Vagina (tissue), 2 donors: ENCODE data around the gene DGKI.

Experiments
- POLR2A ChIP-seq, 2 donors: fragments of 450-650 bp; IDR thresholded peaks; one replicate each; pipeline ENCODE4 v1.6.1; 2017; ENCODE audit warnings: antibody characterized with exemption in 2 of 2, mild to moderate bottlenecking in 2 of 2, moderate library complexity in 2 of 2
- POLR2AphosphoS5 ChIP-seq, 2 donors: sonication (generic); formaldehyde crosslinking; IDR thresholded peaks; one replicate each; pipeline ENCODE4 v1.9.0; 2017; ENCODE audit warnings: antibody characterized with exemption in 2 of 2, mild to moderate bottlenecking in 2 of 2, low read depth in 1 of 2; ENCODE audit not compliant: insufficient read depth in 1 of 2
- TF ChIP-seq, protein P1 (sequence below), 3 experiments: fragments of 450-650 bp in 2 of 3; fragments of 200-600 bp in 1 of 3; sonication (generic) in 1 of 3; IDR thresholded peaks; one replicate each; pipeline ENCODE4 v1.5.1; 2017 to 2019; ENCODE audit warnings: antibody characterized with exemption in 3 of 3, mild to moderate bottlenecking in 2 of 3, moderate library complexity in 2 of 3

DNA sequence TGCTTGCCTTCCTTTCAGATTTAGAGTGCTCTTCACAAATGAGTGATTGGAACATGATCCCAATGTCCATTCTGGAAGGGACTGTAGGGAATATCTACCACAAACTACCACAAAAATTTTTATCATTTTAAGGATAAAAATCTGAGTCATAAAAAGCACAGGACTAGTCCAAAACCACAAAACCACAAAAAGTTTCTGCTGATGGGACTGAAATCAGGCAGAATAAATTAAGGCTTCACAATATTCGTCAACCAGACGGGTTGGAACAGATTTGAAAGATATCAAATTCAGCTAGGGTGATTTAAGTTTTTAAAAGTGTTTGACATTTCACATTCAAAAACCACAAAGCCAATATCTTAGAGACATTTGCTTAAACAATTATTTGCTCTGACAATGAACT is 403.2 kb downstream of the DGKI start:
- TF ChIP-seq, protein P1, sequence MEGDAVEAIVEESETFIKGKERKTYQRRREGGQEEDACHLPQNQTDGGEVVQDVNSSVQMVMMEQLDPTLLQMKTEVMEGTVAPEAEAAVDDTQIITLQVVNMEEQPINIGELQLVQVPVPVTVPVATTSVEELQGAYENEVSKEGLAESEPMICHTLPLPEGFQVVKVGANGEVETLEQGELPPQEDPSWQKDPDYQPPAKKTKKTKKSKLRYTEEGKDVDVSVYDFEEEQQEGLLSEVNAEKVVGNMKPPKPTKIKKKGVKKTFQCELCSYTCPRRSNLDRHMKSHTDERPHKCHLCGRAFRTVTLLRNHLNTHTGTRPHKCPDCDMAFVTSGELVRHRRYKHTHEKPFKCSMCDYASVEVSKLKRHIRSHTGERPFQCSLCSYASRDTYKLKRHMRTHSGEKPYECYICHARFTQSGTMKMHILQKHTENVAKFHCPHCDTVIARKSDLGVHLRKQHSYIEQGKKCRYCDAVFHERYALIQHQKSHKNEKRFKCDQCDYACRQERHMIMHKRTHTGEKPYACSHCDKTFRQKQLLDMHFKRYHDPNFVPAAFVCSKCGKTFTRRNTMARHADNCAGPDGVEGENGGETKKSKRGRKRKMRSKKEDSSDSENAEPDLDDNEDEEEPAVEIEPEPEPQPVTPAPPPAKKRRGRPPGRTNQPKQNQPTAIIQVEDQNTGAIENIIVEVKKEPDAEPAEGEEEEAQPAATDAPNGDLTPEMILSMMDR (IDR thresholded peaks at IDR 0.05) = no peak
- TF ChIP-seq POLR2A (IDR thresholded peaks at IDR 0.05) (no peak), POLR2AphosphoS5 (IDR thresholded peaks at IDR 0.05; ENCODE audit: insufficient read depth in 1 of 2, low read depth in 1 of 2) (no peak)
